ENCODE data around the gene TMF1.

DNA sequence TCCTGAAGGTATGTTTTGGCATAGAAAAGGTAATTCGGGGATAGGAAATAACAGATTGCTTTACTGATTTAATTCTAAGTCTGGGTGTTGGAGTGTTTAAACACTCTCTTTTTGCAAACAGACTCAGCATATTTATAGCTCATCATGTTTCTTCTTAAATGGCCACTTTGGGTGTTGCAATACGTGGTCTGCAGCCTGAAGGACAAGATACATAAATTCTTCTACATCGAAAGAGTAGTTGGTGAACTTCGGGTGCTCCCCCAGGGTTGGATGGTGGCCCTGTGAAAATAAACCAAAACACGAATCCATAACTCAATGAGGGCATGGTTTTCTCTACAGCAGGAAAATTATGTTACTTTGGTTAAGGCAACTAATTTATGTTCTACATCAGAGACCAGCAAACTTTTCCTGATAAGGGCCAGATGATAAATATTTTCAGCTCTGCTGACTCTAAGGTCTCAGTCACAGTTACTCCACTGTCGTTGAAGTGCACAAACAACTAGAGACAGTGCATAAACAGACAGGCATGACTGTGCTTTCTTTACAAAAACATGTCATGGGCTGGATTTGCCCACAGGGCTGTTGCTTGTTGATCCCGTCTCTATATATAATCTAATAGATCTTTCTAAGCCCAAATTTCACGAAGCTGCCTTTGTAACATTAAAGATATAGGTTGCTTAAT lies 74.5 kb downstream of the TMF1 start:
- TF ChIP-seq, protein P1, sequence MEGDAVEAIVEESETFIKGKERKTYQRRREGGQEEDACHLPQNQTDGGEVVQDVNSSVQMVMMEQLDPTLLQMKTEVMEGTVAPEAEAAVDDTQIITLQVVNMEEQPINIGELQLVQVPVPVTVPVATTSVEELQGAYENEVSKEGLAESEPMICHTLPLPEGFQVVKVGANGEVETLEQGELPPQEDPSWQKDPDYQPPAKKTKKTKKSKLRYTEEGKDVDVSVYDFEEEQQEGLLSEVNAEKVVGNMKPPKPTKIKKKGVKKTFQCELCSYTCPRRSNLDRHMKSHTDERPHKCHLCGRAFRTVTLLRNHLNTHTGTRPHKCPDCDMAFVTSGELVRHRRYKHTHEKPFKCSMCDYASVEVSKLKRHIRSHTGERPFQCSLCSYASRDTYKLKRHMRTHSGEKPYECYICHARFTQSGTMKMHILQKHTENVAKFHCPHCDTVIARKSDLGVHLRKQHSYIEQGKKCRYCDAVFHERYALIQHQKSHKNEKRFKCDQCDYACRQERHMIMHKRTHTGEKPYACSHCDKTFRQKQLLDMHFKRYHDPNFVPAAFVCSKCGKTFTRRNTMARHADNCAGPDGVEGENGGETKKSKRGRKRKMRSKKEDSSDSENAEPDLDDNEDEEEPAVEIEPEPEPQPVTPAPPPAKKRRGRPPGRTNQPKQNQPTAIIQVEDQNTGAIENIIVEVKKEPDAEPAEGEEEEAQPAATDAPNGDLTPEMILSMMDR (IDR thresholded peaks at IDR 0.05; ENCODE audit: low read depth, low read length): no peak
- TF ChIP-seq POLR2A (IDR thresholded peaks at IDR 0.05; ENCODE audit: extremely low read depth, insufficient read length) (no peak), MYC (IDR thresholded peaks at IDR 0.05; ENCODE audit: low read depth, low read length) (no peak)
- TF ChIP-seq, protein P2, sequence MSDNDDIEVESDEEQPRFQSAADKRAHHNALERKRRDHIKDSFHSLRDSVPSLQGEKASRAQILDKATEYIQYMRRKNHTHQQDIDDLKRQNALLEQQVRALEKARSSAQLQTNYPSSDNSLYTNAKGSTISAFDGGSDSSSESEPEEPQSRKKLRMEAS (IDR thresholded peaks at IDR 0.05; ENCODE audit: low read depth, low read length): no peak
